ENCODE results near the gene MYO5B.

Gene MYO5B

DNA sequence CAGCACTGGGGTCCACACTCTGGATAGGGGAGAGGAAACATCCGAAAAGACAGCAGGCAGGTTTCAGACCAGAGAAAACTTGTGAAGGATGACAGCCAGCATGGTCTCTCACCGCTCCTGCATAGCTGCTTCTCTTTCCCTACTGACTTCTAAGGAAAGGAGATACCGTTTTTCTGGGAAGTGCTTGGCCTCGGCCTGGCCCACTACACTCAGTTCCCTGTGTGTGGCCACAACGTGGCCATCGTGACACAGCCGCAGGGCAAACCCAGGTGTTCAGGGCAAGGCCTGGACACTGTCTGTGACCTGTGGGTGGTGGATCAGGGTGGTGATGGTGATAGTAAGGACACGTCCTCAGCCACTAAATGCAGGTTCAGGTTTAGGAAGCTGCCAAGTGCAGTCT is 347.4 kb downstream of the MYO5B start:
- TF ChIP-seq, protein P1, sequence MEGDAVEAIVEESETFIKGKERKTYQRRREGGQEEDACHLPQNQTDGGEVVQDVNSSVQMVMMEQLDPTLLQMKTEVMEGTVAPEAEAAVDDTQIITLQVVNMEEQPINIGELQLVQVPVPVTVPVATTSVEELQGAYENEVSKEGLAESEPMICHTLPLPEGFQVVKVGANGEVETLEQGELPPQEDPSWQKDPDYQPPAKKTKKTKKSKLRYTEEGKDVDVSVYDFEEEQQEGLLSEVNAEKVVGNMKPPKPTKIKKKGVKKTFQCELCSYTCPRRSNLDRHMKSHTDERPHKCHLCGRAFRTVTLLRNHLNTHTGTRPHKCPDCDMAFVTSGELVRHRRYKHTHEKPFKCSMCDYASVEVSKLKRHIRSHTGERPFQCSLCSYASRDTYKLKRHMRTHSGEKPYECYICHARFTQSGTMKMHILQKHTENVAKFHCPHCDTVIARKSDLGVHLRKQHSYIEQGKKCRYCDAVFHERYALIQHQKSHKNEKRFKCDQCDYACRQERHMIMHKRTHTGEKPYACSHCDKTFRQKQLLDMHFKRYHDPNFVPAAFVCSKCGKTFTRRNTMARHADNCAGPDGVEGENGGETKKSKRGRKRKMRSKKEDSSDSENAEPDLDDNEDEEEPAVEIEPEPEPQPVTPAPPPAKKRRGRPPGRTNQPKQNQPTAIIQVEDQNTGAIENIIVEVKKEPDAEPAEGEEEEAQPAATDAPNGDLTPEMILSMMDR (IDR thresholded peaks at IDR 0.05; ENCODE audit: low read depth, low read length), result no peak
- no peak overlapping the region for H3K4me3 ChIP-seq (ENCODE audit: low read depth, low read length)

DNA sequence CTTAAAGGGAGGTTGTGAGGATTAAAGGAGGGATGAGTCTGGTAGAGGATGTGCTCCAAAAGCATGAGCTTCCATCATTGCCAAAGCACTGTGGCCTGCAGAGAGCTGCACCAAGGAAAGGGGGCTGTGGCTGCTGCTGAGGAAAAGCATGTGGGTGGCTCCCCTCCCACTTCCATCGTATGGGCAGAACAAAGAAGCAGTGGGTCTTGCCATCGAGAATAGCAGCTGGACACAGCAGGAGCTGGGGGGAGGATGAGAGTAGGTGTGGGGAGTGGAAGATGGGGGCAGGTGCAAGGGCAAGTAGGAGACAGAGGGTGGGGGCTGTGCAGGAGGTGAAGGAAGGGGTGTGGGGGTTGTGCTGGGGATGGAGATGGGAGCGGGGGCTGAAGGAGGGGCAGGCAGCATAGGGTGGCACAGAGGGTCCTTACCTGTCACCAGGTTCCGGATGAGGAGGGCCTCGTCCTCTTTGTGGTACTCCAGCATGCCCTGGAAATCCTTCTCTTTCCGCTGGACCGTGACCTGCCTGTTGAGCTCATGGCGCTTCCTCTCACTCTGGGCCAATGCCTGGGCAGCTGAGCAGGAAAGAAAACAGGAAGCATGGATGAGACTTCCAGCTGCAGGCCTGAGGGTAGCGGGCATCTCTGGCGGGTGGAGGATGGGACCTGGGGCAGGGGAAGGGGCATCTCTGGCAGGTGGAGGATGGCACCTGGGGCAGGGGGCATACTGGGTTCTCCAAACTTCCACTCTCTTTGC is 348.1 kb downstream of the MYO5B start:
- TF ChIP-seq, protein P1 (IDR thresholded peaks at IDR 0.05; ENCODE audit: low read depth, low read length), result no peak

GRCh38 chr18:49846361-49846662 is 348.6 kb downstream of the MYO5B start:
- no peak overlapping the region for H3K4me3 ChIP-seq (ENCODE audit: low read depth, low read length)
- TF ChIP-seq, protein P1 (IDR thresholded peaks at IDR 0.05; ENCODE audit: low read depth, low read length), result no peak

More for the DNA sequence above, 348.1 kb downstream of the MYO5B start:
- H3K4me3 ChIP-seq (ENCODE audit: low read depth, low read length), result no peak overlapping the region

DNA sequence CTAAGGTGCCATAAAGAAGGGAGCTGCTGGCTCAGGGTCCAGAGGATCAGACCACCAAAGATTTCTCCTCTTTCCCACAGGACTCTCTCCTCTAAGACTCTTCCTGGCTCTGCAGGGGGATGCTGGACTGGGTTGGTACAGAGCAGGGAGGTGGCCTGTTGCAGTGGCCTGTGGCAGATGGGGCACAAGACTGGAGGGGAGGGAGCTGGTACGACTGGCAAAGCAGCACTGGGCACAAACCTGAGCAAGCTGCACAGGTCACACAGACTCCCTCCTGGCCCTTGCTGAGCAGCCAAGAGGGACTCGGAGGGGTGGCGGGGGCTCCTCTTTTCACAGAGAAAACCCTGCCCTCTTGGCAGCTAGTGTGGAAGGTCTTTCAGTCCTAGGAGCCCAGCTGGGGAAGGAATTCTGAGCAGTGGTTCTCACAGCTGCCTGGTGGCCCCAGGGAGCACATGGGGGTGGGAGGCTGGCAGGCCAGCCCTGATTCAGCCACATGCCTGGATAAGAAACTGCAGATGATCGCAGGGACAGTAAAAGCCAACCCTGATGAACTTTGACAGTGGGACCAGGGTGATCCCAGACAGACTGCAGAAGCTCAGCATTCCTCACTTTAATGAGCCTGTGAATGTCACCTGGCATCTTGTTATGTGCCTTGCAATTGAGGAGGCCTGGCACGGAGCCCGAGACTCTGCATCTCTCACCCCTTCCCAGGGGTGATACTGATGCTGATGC is 349.2 kb downstream of the MYO5B start:
- H3K4me3 ChIP-seq (ENCODE audit: low read depth, low read length), result no peak overlapping the region

DNA sequence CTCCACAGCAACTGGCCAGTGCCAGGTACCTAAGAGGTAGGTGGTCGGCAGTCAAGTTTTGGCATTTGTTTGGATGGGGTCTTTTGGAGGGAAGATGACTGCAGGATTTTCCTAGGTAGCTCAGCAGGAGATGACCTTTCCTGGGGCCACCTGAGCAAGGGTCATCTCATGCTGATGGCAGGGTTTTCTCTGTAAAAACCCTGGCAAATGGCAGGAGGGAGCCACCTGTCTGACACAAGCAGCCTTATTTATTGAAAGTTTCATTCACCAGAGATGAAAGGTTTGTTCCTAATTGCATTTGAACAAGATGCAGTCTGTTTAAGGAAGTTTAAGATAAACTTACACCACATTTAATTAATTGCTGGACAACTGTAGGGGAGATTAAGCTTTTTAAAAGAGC is 350.0 kb downstream of the MYO5B start:
- TF ChIP-seq, protein P1 (IDR thresholded peaks at IDR 0.05; ENCODE audit: low read depth, low read length), result no peak
- no peak overlapping the region for H3K4me3 ChIP-seq (ENCODE audit: low read depth, low read length)

More for the DNA sequence above, 349.2 kb downstream of the MYO5B start:
- TF ChIP-seq, protein P1 (IDR thresholded peaks at IDR 0.05; ENCODE audit: low read depth, low read length), result no peak

DNA sequence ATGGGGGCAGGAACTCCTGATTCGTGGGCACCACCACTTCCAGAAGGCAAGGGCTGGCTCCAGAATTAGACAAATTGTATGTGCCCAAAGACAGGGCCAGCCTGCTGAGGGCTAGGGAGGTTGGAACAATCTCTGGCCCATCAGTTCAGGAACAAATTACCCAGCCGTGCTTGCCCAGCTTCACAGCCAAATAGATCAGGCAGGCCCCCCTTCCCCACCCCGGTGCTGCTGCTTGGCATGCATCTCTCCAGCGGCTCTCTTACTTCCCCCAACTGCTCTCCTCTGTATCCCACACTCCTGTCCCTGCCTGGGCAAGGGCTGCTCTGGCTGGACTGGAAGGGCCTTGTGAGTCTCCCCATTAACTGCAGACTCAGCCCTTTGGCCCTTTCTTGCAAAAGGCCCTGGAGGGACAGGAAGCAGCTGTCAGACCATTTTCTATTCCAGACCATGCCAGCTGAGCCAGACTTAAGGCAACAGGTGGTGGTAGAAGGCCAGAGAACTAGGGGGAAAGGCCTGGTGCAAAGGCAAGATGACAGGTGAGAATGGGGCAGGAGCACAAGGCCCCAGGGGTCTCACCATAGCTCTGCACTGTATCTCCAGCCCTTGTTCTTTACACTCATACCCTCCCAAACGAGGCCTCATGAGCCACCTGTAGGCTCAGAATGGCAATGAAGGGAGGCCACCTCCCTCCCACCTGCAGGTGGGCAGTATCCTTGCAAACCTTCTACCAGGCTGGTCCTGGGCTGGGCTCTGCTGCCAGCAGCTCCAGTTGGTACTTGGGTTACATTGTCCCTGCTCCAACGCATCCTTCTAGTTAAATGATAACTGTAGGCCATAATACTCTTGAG is 350.9 kb downstream of the MYO5B start:
- TF ChIP-seq, protein P1 (IDR thresholded peaks at IDR 0.05; ENCODE audit: low read depth, low read length), result no peak

More for the DNA sequence above, 350.9 kb downstream of the MYO5B start:
- H3K4me3 ChIP-seq (ENCODE audit: low read depth, low read length), result no peak overlapping the region
